Astrocyte (in vitro differentiated cells and primary cell): ENCODE results near the gene ULK3.

ENCODE experiments used
- CTCF ChIP-seq: IDR thresholded peaks from 2 replicates; pipeline ENCODE4 v1.5.1; 2011; ENCODE audit warnings: low read depth, mild to moderate bottlenecking, inconsistent platforms, low read length, moderate library complexity; ENCODE audit not compliant: insufficient read depth
- EZH2 ChIP-seq: IDR thresholded peaks from 2 replicates; pipeline ENCODE4 v1.6.1; 2012; ENCODE audit warnings: mild to moderate bottlenecking, low read length, inconsistent platforms; ENCODE audit not compliant: insufficient read depth

- TF ChIP-seq CTCF (no peak), EZH2 (no peak)
These were observed 22.9 kb downstream of the ULK3 start for GRCh38 chr15:74820056-74820455.
